Left hindlimb (tissue), 1 donor: Measurements from ENCODE around the gene TBXAS1.
"Not testable (repeated sequence)": the region's sequence is repeated elsewhere in the genome, so short reads cannot be mapped to it uniquely, and the experiment has no call there.

Source experiments
- DNase-seq: peaks from one replicate; pipeline ENCODE4 v3.0.0-alpha.2; 2018

The TBXAS1 gene

DNA sequence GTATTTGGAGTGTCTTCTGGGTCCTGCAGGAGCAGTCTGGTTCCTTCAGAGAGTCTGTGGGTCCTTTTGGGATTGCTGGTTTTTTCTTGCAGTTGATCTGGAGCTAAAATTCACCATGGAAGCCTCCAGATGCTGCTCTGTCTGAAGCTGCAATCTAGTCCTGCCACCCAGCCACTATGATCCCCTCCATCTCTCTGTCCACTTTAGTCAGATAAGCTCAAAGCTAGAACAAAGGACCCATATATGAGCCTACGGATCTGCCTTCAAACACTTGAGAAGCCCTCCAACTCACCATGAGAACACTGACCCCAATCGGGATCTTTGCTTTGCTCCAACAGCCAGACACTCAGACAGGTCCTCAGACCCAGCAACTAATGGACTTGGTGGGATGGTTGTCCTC lies 618 bp upstream of the TBXAS1 start:
- DNase-seq: no peak

DNA sequence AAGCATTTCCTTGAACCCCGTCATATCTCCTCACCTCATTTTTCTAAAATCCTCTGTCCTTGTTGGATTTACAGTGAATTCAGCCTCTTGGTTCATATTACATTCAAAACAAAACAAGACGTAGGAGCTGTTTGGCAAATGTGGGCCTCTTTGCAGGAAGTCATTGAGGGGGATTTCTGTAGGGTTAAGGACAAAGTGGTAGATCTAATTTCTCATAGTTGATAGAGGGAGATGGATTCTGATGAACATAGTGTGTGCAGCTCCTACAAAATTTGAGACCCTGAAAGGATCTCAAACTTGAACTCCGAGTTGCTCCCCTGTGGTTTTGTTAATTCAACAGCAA lies 682 bp downstream of the TBXAS1 start:
- DNase-seq: no peak

DNA sequence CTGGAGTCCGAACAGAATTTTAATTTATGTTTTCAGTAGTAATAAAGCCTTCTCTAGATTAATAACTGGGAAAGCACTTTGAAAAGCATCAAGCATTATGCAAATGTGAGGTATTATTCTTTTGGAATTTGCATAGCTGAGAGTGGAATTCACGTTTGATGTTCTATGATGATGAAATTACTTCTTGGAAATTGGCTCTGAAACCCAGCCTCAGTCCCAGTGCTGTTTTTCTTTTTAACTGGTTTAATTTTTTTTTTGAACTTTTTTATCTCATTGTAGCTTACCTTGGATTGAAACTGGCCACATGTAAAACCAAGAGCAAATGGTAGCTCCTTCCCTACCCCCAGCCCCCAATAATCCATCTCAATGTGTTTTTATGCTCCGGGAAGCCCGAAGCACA lies 1.2 kb downstream of the TBXAS1 start:
- no peak for DNase-seq

DNA sequence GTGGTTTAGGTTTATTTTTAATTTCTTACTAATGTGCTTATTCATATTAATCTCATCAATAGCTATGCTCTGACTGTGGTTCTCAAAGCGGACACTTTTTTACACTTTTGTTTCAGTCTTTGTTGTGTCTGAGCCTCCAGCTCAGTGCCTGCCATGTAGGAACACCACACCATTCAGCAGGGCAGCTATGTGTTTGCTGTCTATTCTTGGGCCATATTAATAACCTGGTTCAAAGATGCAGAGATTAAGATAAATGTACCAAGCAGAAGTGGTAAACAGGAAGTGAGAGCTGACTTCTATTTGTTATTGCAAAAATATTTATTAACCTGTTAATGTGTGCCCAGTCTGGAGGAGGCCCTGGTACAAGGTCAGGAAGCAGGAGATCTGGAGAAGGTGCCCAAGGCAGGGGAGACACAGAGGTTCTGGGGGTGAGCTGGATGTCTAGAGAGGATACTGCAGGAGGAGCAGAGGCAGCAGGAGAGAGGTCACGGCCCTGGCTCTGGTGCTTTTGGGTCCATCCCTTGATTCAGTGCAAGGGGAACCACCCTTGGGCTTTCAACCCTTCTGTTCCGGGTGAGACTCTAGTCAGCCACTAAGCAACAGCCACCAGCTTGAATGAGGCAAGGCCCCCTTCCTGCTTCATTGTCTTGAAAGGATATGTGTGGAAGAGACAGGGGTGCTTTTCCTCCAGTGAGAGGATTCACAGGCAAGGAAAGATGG lies 1.9 kb downstream of the TBXAS1 start:
- DNase-seq: no peak

DNA sequence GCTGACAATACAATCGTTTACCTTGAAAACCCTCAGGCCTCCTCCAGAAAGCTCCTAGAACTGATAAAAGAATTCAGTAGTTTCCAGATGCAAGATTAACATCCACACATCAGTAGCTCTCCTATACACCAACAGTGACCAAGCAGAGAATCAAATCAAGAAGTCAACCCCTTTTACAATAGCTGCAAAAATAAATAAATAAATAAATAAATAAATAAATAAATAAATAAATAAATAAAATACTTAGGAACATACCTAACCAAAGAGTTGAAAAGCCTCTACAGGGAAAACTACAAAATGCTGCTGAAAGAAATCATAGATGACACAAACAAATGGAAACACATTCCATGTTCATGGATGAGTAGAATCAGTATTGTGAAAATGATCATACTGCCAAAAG lies 6.8 kb downstream of the TBXAS1 start:
- not testable (repeated sequence) for DNase-seq

DNA sequence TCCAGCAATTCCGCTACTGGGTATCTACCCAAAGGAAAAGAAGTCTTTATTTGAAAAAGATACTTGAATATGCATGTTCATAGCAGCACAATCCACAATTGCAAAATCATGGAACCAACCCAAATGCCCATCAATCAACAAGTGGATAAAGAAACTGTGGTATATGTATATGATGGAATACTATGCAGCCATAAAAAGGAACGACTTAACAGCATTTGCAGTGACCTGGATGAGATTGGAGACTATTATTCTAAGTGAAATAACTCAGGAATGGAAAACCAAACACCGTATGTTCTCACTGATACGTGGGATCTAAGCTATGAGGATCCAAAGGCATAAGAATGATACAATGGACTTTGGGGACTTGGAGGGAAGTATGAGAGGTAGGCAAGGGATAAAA lies 8.2 kb downstream of the TBXAS1 start:
- DNase-seq: not testable (repeated sequence)

DNA sequence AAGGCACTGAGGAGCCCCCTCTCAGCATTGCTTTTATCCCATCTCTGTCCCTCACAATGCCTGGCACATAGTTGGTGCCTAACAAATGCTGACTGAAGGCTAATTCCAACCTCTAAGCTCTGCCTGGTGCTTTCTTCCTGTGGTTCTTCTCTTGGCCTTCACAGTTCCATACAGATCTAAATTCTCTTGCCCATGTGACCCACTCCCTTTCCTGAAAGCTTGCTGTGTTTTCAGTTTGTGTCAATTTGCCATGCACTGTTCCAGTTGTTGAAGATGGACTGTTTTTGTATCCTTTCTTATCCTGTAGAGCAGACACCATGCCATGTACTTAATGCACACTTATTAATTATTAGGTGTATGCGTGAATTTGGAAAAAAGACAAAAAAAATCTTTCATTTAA lies 9.2 kb downstream of the TBXAS1 start:
- DNase-seq: no peak

DNA sequence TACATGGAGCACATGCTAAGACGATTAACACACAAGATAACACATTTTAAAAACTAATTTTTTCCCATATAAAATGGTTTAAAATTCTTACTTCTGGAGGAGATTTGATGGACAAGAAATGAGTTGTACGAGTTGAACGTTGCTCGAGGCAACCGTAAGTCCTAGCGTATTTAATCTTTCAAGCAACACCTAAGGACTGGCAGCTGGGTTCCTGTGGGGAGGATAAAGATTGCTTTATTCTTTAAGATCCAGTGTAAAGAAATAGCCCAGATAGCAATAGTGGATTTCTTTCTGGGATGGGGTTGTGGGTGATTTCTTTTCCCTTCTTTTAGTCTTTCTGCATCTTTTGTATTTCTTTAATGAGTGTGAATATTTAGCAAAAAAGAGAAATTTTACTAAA lies 9.8 kb downstream of the TBXAS1 start:
- no peak for DNase-seq

DNA sequence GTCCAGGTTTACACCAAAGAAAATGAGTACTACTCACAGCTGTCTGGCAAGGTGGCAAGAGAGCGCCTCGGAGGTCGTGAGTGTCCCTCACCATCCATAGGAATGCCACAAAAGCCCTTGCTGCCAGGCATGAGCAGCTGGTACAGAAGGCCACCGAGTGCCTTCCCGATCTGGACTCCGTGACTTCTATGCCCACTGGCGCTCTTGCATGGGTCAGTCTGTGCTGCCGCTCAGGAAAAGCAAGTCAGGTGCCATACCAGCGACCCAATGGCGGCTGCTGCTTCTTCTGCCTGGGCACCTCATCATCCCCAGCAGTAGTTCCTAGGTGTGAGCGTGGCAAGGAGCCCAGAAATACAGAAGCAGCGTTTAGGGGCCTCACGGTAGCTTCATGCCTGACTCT lies 11.7 kb downstream of the TBXAS1 start:
- no peak for DNase-seq

DNA sequence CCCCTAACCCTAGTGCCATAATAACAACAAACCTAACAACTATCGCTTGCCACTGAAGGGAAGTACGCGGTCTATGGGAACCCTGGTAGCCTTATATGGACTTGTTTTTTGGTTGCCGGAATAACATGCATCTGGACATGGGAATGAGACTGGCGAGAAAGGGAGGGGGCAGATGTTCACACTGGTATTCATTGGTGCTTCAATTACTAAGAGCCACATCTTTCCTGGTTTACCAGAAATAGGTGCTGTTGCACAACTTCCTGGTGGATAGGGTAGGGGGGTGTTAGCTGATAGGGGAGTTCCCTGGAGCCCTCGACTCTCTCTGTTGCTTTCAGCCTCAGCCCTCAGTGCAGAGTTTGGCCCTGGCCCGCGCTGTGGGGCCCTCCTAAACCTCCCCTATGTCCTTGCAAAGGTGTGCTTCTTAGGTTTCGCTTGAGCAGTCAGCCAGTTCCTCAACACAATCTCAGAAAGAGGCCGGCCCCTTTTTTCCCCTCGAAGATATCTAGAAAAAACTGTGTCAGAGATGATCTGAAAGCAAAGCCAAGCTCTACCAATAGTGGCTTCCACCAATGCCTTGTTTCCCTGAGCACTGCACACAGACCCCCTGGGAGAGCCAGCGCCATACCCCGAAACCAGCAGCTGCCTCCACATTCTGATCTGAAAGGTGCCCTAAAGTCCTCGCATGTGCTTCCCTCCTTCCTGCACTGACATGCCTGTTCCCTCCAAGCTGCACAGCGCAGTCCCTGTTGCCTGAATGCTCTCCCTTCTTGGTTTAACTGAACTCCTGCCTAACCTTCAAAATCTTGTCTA lies 13.5 kb downstream of the TBXAS1 start:
- no peak for DNase-seq

DNA sequence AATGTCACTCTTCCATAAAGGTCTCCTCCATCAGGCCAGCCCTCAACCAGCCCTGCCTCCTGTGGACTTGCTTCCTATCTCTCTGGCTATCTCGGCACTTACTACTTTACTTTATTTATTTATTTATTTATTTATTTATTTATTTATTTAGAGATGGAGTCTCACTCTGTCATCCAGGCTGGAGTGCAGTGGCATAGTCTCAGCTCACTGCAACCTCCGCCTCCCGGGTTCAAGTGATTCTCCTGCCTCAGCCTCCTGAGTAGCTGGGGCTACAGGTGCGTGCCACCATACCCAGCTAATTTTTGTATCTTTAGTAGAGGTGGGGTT lies 14.1 kb downstream of the TBXAS1 start:
- DNase-seq: not testable (repeated sequence)

DNA sequence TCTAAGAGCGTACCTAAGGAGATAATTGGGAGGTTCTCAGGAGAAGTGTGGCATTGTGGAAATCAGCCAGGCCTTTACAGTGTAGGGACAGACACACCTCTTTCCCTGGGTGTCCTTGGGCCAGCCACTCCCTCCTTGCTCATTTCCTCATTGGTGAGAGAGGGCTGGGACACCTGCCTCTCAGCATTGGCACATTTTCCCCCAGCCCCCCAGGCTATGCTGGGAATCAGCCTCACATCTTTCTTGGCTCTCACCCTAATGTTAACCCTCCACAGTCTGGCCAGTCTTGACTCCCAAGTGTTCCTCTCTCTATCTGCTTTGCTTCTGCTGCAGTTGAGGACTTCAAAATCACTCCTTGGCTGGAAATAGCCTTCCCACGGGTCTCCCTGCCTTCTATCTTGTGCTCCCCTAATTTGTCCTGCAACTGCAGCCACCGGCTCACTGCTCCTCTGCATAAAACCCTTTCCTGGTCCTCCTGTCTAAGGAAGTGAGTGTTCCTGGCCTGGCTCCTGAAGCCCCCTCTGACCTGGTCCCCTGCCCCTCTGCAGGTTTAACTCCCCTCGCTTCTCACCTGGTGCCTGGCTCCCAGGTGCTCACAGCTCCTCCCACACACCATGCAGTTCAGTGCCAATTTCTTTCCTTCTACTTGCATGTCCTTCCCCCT lies 15.8 kb downstream of the TBXAS1 start:
- DNase-seq: no peak

DNA sequence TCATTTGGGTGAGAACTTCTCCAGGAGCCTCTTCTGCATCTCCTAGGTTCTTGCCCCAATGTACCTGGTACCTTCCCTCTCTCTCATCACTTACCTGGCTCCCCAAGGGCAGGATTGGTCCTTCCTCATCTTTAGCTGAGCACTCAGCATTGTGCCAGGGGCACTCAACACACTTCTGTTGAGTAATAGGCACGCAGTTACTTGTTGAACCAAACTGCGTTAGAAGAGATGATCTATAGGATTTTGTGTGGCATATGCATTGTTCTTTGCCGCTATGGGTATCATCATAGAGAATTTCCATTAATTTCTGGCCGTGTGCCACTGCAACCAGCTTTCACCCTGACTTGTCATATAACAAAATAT lies 16.4 kb downstream of the TBXAS1 start:
- no peak for DNase-seq

DNA sequence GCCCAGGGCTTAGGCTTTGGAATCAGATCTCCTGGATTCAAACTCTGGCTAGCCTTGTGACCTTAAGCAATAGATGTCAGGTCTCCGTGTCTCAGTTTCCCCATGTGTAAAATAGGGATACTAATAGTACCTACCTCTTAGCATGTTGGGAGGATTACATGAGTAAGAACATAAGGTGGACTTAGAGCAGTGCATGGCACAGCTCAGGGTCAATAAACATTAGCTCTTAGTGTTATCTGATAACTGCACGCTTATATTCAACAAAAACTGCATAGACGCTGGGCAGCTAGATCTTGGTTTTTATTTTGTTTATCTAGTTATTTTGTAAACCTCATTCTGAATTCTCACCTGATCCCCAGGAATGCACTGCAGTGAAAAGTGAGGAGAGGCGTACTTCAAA lies 17.2 kb downstream of the TBXAS1 start:
- DNase-seq: no peak

DNA sequence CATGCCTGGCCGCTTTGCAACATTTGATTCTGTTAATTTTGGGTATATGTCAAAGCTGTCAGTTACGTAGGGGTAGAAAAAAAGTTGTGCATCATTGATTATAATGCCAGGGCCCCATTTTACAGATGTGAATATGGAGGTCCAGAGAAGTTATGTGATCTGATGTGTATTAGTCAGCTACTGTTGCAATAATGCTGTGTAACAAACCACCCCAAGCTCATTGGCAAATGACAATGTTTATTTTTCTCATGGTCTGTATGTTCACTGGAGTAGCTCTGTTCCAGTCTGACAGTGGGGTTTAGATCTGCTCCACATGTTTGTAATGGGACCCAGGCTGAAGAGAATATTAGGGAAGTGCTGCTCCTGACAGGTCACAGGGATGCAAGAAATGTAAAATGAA lies 19.2 kb downstream of the TBXAS1 start:
- DNase-seq: no peak

DNA sequence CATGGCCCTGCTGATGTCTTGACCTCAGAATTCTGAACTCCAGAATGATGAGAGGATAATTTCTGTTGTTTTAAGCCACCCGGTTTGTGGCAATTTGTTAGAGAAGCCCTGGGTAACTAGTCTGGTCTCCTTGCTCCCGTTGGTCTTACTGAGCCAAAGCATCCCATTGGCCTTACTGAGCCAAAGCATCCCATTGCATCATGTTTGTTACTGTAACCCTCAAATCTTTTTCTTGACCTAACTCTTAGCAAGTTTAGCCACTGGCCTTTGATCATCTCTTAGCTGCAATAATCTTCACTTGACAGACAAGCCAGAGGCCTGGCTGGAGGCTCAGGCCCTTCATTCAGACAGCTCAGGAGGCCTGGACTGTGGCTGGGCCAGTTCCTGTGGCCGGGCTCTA lies 21.8 kb downstream of the TBXAS1 start:
- no peak for DNase-seq

DNA sequence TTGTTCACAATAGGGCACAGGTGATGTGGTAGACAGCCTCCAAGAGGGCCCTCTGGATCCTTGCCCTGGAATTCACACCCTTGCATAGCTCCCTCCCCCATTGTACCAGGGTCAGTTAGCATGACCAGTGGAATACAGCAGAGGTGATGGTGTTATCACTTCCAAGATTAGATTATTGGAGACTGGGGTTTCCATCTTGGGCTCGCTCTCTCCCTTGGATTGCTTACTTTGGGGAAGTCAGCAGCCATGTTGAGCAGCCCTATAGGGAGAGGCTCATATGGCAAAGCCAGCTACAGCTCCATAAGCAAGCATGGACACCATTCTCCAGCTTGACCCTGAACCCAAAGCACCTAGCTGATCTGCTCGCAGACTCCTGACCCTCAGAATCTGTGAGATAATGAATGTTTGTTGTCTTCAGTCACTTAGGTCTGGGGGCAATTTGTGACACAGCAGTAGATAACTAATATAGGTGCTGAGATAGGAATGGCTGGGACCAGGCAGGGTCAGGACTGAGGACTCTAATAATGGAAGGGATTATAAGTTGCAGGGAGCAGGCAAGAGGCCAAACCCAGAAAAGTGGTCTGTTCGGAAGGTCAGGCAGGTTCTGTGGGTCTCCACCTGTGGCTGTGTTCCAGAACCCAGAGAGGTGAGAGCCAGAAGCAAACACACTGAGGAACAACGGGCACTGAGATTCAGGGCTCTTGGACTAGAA lies 22.9 kb downstream of the TBXAS1 start:
- DNase-seq: no peak

DNA sequence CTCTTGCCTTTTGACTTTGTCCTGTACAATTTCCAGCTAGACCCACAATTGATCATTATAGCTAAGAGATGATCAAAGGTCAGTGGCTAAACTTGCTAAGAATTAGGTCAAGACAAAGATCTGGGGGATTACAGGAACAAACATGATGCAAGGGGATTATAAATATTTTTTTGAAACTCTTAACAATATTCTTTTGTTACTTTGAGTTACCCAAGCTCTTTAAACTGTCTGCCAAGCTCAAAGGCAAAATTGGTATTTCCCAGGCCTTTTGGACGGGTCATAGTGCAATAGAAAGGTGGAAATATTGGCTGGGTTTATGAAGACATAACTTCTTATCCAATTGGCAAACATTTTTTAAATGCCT lies 23.4 kb downstream of the TBXAS1 start:
- no peak for DNase-seq

DNA sequence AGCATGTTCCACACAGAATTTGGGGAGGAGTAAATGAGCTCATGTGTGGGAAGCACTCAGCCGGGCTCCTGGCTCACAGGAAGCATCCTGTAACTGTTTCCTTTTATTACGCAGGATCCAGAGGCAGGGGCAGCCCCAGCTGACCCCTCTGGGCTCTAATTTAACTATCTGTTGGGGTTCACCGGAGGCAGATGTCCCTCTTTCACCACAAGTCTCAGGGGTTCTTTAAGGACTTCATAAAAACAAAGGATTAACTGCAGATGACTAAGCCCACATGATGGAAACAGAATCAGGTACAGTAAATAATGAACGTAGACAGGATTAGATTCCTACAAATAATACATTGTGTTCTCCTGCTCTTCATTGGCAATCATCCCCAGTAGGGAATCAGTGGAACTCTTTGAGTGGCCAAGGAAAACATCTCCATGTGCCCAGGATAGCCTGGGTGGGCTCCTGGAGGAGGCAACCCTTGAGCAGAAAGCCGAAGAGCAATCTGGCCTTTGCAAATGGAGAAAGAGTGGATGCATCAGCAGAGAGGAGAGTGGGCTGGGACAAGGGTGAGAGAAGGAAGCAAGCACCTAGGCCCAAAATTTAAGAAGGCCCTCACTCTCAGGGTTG lies 24.6 kb downstream of the TBXAS1 start:
- no peak for DNase-seq

DNA sequence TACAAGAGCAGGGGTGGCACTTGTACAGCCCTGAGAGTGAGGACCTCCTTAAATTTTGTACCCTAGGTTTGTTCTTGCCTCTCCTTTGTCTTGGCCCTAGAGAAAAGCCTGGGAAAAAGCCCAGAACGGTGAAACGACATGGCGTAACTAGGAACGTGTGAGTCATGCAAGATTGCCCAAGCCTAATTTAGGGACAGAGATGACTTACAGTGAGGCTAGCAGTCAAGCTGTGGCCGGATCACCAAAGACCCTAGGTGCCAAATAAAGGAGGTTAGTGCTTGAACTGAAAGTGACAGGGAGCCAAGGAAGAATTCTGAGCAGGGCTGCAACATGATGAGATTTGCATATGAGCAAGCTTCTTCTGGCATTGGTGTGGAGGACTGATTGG lies 25.1 kb downstream of the TBXAS1 start:
- DNase-seq: no peak

DNA sequence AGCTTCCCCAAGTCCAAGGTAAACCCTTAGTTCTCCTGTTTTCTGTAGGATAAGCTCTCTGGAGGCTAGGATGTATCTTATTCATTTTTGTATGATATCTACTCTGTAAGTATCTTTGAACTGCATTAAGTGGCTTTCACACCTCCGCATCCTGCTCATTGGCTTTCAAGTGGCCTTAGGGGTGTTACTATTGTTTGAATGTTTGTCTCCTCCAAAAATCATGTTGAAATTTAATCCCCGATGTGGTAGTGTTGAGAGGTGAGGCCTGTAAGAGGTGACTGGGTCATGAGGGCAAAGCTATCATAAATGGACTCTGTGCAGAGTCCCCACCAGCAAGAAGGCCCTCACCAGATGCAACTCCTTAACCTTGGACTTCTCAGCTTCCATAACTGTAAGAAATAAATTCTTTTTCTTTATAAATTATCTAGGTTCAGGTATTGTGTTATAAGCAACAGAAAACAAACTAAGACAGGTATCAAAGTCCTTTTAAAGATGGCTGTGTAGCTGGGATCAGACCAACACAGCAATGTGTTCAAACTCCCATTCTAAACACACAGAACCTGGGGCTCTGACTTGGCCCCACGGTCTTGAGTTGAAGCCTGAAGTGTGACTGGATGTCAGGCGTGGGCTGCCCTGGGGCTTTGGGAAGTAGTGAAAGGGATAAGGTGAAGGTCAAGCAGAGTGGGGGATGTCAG lies 25.9 kb downstream of the TBXAS1 start:
- DNase-seq: no peak

DNA sequence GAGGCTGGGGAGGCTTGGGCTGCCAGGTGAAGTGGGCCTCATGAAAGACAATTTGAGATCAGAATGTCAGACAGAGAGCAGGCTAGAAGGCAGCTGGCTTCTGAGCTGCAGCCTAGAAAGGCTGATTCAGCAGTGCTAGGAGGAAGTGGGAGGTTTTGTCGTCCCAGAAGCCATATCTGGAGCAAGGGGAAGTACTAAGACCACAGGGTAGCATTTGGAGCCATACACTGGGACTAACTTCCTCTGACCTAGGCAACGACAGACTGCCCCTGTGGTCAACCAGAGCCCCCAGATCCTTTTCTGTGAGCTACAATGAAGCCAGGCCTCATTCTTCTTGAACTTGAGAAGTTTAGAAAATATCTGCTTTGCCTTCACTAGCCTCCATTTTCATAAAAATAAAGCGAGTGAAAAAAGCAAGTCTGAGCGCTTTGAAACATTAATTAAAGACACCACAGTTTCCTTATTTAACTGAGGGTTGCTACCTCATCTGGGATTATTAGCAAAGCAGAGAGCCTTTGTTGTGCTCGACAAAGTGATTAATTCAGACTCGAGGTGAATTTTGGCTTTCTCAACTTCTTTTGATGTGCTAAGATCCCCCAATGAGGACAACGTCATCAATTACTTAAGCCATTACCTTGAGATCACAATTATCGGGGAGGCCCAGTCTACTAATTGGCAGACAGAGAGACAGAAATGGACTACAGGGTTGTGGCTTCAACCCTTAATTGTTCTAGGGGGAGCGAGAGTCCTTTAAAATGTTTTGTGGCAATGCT lies 26.6 kb downstream of the TBXAS1 start:
- no peak for DNase-seq
